ENCODE data around the gene ASB12.

The ASB12 gene

DNA sequence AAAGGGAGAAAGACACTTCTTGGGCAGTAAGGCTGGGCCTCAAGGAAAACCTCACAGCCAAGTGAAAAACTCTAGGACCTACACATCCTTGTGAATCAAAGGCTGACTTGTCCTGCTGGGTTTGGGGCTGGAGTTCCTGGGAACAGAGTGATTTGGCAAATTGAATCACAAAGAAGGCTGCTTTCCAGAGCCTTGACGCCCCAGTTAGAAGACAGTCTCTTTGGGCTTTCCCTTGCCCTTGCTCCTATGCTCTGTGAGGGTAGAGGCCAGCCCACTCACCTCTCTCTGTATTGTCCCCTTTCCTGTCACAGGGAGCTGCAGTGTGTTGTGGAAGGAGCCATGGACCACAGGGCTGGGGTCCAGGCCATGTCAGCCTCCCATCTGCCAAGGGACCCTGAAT, 34.5 kb downstream of the ASB12 start:
- Histone ChIP-seq H3K4me2 (ENCODE audit: low read length) (no peak overlapping the region), H3K27me3 (ENCODE audit: control insufficient read depth, low read length) (no peaks in the 10 kb centered on the region), H3F3A (ENCODE audit: control insufficient read depth, insufficient read depth) (no peaks in the 10 kb centered on the region), H3K79me2 (ENCODE audit: control insufficient read depth, low read length) (no peaks in the 10 kb centered on the region), H3K4me1 (ENCODE audit: control insufficient read depth, low read length) (no peaks in the 10 kb centered on the region), H3K4me3 (ENCODE audit: low read length) (no peak overlapping the region), H3K36me3 (ENCODE audit: control insufficient read depth, low read length) (no peaks in the 10 kb centered on the region), H3K9me2 (replicated peaks; ENCODE audit: control insufficient read depth, low read length) (no peaks in the 10 kb centered on the region), H3K27ac (ENCODE audit: low read depth, low read length) (no peak overlapping the region), H3K9me3 (ENCODE audit: control insufficient read depth, insufficient read depth, low read length) (no peaks in the 10 kb centered on the region), H4K20me1 (ENCODE audit: control insufficient read depth, insufficient read depth, low read depth, low read length) (no peaks in the 10 kb centered on the region)
- TF ChIP-seq CTCF (IDR thresholded peaks at IDR 0.05; ENCODE audit: low read depth, low read length, poor library complexity, severe bottlenecking) (no peak), EZH2phosphoT487 (IDR thresholded peaks at IDR 0.05; ENCODE audit: borderline replicate concordance, low read length) (no peak)

GRCh38 chrX:64192673-64193072, 37.7 kb downstream of the ASB12 start:
- H4K20me1 ChIP-seq (ENCODE audit: control insufficient read depth, insufficient read depth, low read depth, low read length) = no peaks in the 10 kb centered on the region
- TF ChIP-seq EZH2phosphoT487 (IDR thresholded peaks at IDR 0.05; ENCODE audit: borderline replicate concordance, low read length) = no peak
- no peak for TF ChIP-seq CTCF (IDR thresholded peaks at IDR 0.05; ENCODE audit: low read depth, low read length, poor library complexity, severe bottlenecking)
- H3K4me3 ChIP-seq (ENCODE audit: low read length) = no peak overlapping the region
- no peak overlapping the region for H3K4me2 ChIP-seq (ENCODE audit: low read length)
- H3F3A ChIP-seq (ENCODE audit: control insufficient read depth, insufficient read depth) = no peaks in the 10 kb centered on the region
- H3K79me2 ChIP-seq (ENCODE audit: control insufficient read depth, low read length) = no peaks in the 10 kb centered on the region
- H3K9me2 ChIP-seq (replicated peaks; ENCODE audit: control insufficient read depth, low read length) = no peaks in the 10 kb centered on the region
- H3K9me3 ChIP-seq (ENCODE audit: control insufficient read depth, insufficient read depth, low read length) = no peaks in the 10 kb centered on the region
- H3K36me3 ChIP-seq (ENCODE audit: control insufficient read depth, low read length) = no peaks in the 10 kb centered on the region
- H3K4me1 ChIP-seq (ENCODE audit: control insufficient read depth, low read length) = no peaks in the 10 kb centered on the region
- no peak overlapping the region for H3K27ac ChIP-seq (ENCODE audit: low read depth, low read length)
- H3K27me3 ChIP-seq (ENCODE audit: control insufficient read depth, low read length) = no peaks in the 10 kb centered on the region

- Histone ChIP-seq H4K20me1 (ENCODE audit: control insufficient read depth, insufficient read depth, low read depth, low read length) (no peaks in the 10 kb centered on the region), H3K27ac (ENCODE audit: low read depth, low read length) (no peak overlapping the region), H3K9me3 (ENCODE audit: control insufficient read depth, insufficient read depth, low read length) (no peaks in the 10 kb centered on the region), H3K36me3 (ENCODE audit: control insufficient read depth, low read length) (no peaks in the 10 kb centered on the region), H3K9me2 (replicated peaks; ENCODE audit: control insufficient read depth, low read length) (no peaks in the 10 kb centered on the region), H3K79me2 (ENCODE audit: control insufficient read depth, low read length) (no peaks in the 10 kb centered on the region), H3K27me3 (ENCODE audit: control insufficient read depth, low read length) (no peaks in the 10 kb centered on the region), H3F3A (ENCODE audit: control insufficient read depth, insufficient read depth) (no peaks in the 10 kb centered on the region), H3K4me2 (ENCODE audit: low read length) (no peak overlapping the region), H3K4me3 (ENCODE audit: low read length) (no peak overlapping the region), H3K4me1 (ENCODE audit: control insufficient read depth, low read length) (no peaks in the 10 kb centered on the region)
- TF ChIP-seq CTCF (IDR thresholded peaks at IDR 0.05; ENCODE audit: low read depth, low read length, poor library complexity, severe bottlenecking) (no peak), EZH2phosphoT487 (IDR thresholded peaks at IDR 0.05; ENCODE audit: borderline replicate concordance, low read length) (no peak)
Measured at GRCh38 chrX:64192040-64192439, 38.4 kb downstream of the ASB12 start.

Data from DOHH2 (cell line).